HUES6 (cell line): ENCODE data around the gene SAYSD1.

Source experiments
- H3K27ac ChIP-seq: 2 replicates; pipeline ENCODE4 v1.7.0; 2013; ENCODE audit warnings: low read depth, mild to moderate bottlenecking, low read length, inconsistent platforms
- H3K27me3 ChIP-seq: 2 replicates; pipeline ENCODE4 v1.6.1; 2013; ENCODE audit warnings: low read length; ENCODE audit not compliant: control insufficient read depth, insufficient read depth
- H3K36me3 ChIP-seq: 2 replicates; pipeline ENCODE4 v1.6.1; 2013; ENCODE audit warnings: low read length; ENCODE audit not compliant: control insufficient read depth, insufficient read depth
- H3K4me1 ChIP-seq: 2 replicates; pipeline ENCODE4 v1.6.1; 2013; ENCODE audit warnings: low read length; ENCODE audit not compliant: control insufficient read depth, insufficient read depth
- H3K4me3 ChIP-seq: 2 replicates; pipeline ENCODE4 v1.5.1; 2013; ENCODE audit warnings: low read depth, low read length
- H3K9ac ChIP-seq: one replicate; pipeline ENCODE4 v1.6.1; 2013; ENCODE audit warnings: mild to moderate bottlenecking, low read length
- H3K9me3 ChIP-seq: 2 replicates; pipeline ENCODE4 v1.6.1; 2013; ENCODE audit warnings: low read depth, low read length; ENCODE audit not compliant: control insufficient read depth, insufficient read depth

The SAYSD1 gene

DNA sequence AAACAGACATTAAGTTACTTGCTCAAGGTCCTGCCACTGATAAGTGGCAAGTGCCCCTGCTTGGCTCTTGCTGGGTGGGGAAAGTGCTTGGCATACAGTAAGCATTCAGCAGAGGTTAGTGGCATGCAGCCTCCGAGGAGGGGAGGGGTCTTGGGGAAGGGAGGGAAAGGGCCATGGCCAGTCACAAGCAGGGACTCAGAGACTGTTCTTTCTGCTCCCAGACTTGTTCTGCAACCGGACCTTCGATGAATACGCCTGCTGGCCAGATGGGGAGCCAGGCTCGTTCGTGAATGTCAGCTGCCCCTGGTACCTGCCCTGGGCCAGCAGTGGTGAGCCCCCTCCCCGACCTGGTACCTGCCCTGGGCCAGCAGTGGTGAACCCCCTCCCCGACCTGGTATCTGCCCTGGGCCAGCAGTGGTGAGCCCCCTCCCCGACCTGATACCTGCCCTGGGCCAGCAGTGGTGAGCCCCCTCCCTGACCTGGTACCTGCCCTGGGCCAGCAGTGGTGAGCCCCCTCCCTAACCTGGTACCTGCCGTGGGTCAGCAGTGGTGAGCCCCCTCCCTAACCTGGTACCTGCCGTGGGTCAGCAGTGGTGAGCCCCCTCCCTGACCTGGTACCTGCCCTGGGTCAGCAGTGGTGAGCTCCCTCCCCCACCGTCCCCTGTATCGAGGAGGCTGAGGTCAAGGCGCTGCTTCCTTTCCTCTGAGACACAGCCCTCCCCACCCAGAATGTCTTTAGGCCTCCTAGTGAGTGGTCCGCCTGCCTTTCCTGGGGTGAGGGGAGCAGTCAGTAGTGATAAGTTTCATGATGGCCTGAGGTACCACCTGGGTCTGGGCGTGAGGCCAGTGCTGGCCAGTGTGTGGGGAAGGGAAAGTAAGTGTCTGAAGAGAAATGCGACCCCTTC, 57.5 kb downstream of the SAYSD1 start:
- Histone ChIP-seq H3K27me3 (no peaks in the 10 kb centered on the region; the same call in 1 of the 2 replicates), H3K4me1 (peaks cover 14% of the 10 kb centered on the region), H3K27ac (no peak overlapping the region), H3K9ac (no peak overlapping the region), H3K36me3 (no peaks in the 10 kb centered on the region; the same call in 1 of the 2 replicates), H3K4me3 (no peak overlapping the region), H3K9me3 (no peaks in the 10 kb centered on the region)

DNA sequence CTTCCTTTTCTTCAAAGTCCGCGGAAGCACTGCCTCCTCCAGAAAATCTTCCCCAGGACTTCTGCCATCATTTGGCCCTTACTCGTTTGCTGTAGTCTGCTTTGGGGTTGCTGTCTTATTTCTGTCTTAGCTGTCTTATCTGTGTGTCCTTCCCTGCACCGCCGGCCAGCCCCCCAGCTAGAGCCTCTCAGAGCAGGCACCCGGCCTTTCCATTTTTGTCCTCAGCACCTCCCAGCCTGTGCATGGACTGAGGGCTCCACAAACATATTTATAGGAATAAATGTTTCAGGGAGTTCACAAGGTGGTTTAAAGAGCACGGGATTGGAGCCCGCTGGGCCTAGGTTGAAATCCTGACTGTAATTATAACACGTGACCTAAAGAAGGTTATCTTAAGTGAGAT, 58.3 kb downstream of the SAYSD1 start:
- Histone ChIP-seq H3K4me1 (peaks cover 14% of the 10 kb centered on the region), H3K4me3 (no peak overlapping the region), H3K36me3 (no peaks in the 10 kb centered on the region; the same call in 1 of the 2 replicates), H3K27me3 (peaks cover 3% of the 10 kb centered on the region; the same call in 1 of the 2 replicates), H3K9ac (no peak overlapping the region), H3K27ac (no peak overlapping the region), H3K9me3 (no peaks in the 10 kb centered on the region)

DNA sequence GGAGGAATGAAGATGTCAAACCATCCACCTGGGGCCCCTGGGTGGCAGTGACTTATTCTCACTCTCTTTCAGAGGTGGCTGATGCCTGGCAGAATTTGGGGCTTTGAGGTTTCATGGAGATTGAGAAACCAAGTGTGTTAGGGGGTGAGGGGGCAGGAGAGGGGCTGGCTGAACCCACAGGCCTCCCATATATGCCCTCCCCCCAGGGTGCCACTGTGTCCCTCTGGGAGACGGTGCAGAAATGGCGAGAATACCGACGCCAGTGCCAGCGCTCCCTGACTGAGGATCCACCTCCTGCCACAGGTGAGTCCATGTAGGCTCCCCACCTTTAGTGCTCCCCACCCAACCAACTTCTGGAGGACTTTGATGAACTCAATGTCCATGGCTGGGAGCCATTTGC, 58.8 kb downstream of the SAYSD1 start:
- Histone ChIP-seq H3K9me3 (no peaks in the 10 kb centered on the region), H3K4me3 (no peak overlapping the region), H3K27ac (no peak overlapping the region), H3K9ac (no peak overlapping the region), H3K27me3 (peaks cover 8% of the 10 kb centered on the region; the same call in 1 of the 2 replicates), H3K36me3 (no peaks in the 10 kb centered on the region; the same call in 1 of the 2 replicates), H3K4me1 (peaks cover 14% of the 10 kb centered on the region)

DNA sequence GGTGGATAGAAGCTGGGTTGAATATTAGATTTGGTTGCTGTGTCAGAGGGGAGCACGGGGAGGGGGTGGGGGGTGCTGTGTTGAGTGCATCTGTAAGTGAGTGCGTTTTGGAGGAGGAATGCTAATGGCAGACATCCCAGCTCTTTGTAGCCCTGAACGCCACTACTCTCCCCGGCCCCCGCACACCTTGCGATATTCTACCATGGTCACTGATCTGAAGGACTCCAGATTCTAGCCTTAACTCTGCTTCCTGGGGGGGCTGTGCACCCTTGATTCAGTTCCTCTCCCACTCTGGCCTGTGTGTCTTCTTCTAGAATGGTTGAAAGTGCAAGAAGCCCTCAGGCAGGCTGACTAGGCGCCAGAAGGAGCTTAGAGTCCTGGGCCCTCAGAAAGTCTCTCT, 59.3 kb downstream of the SAYSD1 start:
- Histone ChIP-seq H3K9ac (no peak overlapping the region), H3K36me3 (no peaks in the 10 kb centered on the region; the same call in 1 of the 2 replicates), H3K9me3 (no peaks in the 10 kb centered on the region), H3K4me1 (peaks cover 14% of the 10 kb centered on the region), H3K27me3 (peaks cover 13% of the 10 kb centered on the region; the same call in 1 of the 2 replicates), H3K27ac (no peak overlapping the region), H3K4me3 (no peak overlapping the region)

DNA sequence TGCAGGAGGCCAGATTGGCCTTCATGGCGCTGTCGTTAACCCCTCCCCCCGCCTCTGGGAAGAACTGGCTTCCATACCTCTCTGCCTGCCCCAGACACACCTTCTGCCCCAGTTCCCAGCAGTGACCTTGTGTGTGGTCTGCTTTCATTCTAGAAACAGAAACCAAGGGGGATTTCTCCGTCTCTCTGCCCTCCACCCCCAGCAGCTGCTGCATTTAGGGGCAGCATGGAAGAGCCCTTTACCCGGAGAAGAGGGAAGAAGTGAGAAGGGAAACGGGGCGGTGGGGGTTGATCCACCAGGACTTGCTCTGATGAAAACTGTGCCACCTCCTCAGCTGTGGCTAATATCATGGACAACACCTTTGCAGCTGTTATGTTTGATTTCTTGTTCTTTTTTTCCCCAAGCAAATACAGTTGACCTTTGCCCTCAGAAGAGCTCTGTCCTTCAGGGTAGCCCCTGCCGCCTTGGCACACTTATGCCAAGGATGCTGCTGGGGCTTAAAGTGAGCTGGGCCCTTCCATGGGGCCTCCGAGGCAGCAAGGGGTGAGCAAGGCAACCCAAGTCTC, 60.3 kb downstream of the SAYSD1 start:
- peaks cover 23% of the 10 kb centered on the region for H3K27me3 ChIP-seq

More for the DNA sequence above, 60.3 kb downstream of the SAYSD1 start:
- Histone ChIP-seq H3K4me3 (no peak overlapping the region), H3K9me3 (no peaks in the 10 kb centered on the region), H3K9ac (no peak overlapping the region), H3K36me3 (no peaks in the 10 kb centered on the region; the same call in 1 of the 2 replicates), H3K4me1 (peaks cover 14% of the 10 kb centered on the region), H3K27ac (no peak overlapping the region)
